Uterus (tissue), 4 donors: ENCODE measurements around the gene MATCAP1. TPM values are rescaled to one million over a fixed set of nuclear protein-coding genes. Genes with fewer than 3 reads are reported as not detected.

ENCODE experiments used
- DNase-seq, 2 donors: peaks; one replicate each; pipeline ENCODE4 v3.0.0-alpha.2; 2019 to 2020
- H3K27ac ChIP-seq, 2 donors: fragments of 200-600 bp; sonication (generic); 1 replicate in 1 of 2; 2 replicates in 1 of 2; pipeline ENCODE4 v1.5.1; 2016 to 2018
- H3K27me3 ChIP-seq, 2 donors: fragments of 200-600 bp; sonication (generic); one replicate each; pipeline ENCODE4 v1.5.1; 2018 to 2019; ENCODE audit warnings: control low read depth in 1 of 2
- H3K36me3 ChIP-seq, 2 donors: fragments of 200-600 bp; sonication (generic); one replicate each; pipeline ENCODE4 v1.5.1; 2019; ENCODE audit warnings: control low read depth in 1 of 2
- H3K4me1 ChIP-seq, 2 donors: fragments of 200-600 bp; sonication (generic); one replicate each; pipeline ENCODE4 v1.5.1; 2018 to 2019; ENCODE audit warnings: control low read depth in 1 of 2
- H3K4me3 ChIP-seq, 2 donors: fragments of 200-600 bp; sonication (generic); 1 replicate in 1 of 2; 2 replicates in 1 of 2; pipeline ENCODE4 v1.5.1; 2018 to 2019; ENCODE audit warnings: mild to moderate bottlenecking in 1 of 2
- H3K9me3 ChIP-seq, 2 donors: fragments of 200-600 bp; sonication (generic); one replicate each; pipeline ENCODE4 v1.5.1; 2019; ENCODE audit warnings: control low read depth in 1 of 2
- CTCF ChIP-seq, 4 experiments: fragments of 200-600 bp in 2 of 4; fragments of 450-650 bp in 2 of 4; sonication (generic) in 2 of 4; IDR thresholded peaks; one replicate each; pipeline ENCODE4 v1.5.1; 2016 to 2019; ENCODE audit warnings: antibody characterized with exemption in 4 of 4, mild to moderate bottlenecking in 2 of 4, moderate library complexity in 1 of 4
- POLR2A ChIP-seq, 2 donors: fragments of 450-650 bp; IDR thresholded peaks; one replicate each; pipeline ENCODE4 v1.6.1; 2016; ENCODE audit warnings: antibody characterized with exemption in 2 of 2, mild to moderate bottlenecking in 1 of 2, moderate library complexity in 1 of 2
- intact Hi-C: fragments of 100-400 bp; cut with DNase I; formaldehyde crosslinking; loops from one replicate; pipeline ENCODE4 v1.15.1; 2023; ENCODE audit warnings: low total_unique reads
- total RNA-seq, 4 donors: library from RNA; depleted of rRNA in 3 of 4; stranded (reverse); fragments of >200 nt in 3 of 4; gene quantifications; one replicate each; pipeline versions ENCODE4 v1.1.0 to v1.2.4, GENCODE V29; 2014 to 2023
- donor health status: DM: yes; HTN: yes; CAD: no.

The MATCAP1 gene
- total RNA-seq, 4 donors from 2014 or later, result 10.9 to 35.4 (median 20.5) TPM

- no peak overlapping the region for H3K4me3 ChIP-seq
- H3K27me3 ChIP-seq, result no peaks in the 10 kb centered on the region
- no peaks in the 10 kb centered on the region for H3K9me3 ChIP-seq
- H3K36me3 ChIP-seq, result no peaks in the 10 kb centered on the region
- DNase-seq, result no peak
- intact Hi-C loops, result no loop called here
- no peak overlapping the region for H3K27ac ChIP-seq
- H3K4me1 ChIP-seq, result no peaks in the 10 kb centered on the region
- TF ChIP-seq POLR2A (IDR thresholded peaks at IDR 0.05), result no peak
- no peak for TF ChIP-seq CTCF (IDR thresholded peaks at IDR 0.05)
Observed at GRCh38 chr16:67207249-67208091, 23.7 kb upstream of the MATCAP1 start.

- DNase-seq, result no peak
- H3K27ac ChIP-seq, result no peak overlapping the region
- intact Hi-C loops, result no loop called here
- H3K27me3 ChIP-seq, result no peaks in the 10 kb centered on the region
- TF ChIP-seq CTCF (IDR thresholded peaks at IDR 0.05), result no peak
- TF ChIP-seq POLR2A (IDR thresholded peaks at IDR 0.05), result no peak
- no peaks in the 10 kb centered on the region for H3K4me1 ChIP-seq
- no peaks in the 10 kb centered on the region for H3K36me3 ChIP-seq
- H3K9me3 ChIP-seq, result no peaks in the 10 kb centered on the region
- no peak overlapping the region for H3K4me3 ChIP-seq
Observed at GRCh38 chr16:67206838-67207248, 23.1 kb upstream of the MATCAP1 start.

GRCh38 chr16:67206129-67206837 is 22.5 kb upstream of the MATCAP1 start:
- H3K27me3 ChIP-seq, result no peaks in the 10 kb centered on the region
- no peaks in the 10 kb centered on the region for H3K4me1 ChIP-seq
- H3K36me3 ChIP-seq, result no peaks in the 10 kb centered on the region
- H3K27ac ChIP-seq, result no peak overlapping the region
- intact Hi-C loops, result no loop called here
- H3K9me3 ChIP-seq, result no peaks in the 10 kb centered on the region
- no peak for TF ChIP-seq CTCF (IDR thresholded peaks at IDR 0.05)
- no peak for TF ChIP-seq POLR2A (IDR thresholded peaks at IDR 0.05)
- no peak for DNase-seq
- H3K4me3 ChIP-seq, result no peak overlapping the region

- no peaks in the 10 kb centered on the region for H3K27me3 ChIP-seq
- TF ChIP-seq POLR2A (IDR thresholded peaks at IDR 0.05) (no peak), CTCF (IDR thresholded peaks at IDR 0.05) (no peak)
- no peaks in the 10 kb centered on the region for H3K9me3 ChIP-seq
- intact Hi-C loops, result no loop called here
- no peak overlapping the region for H3K27ac ChIP-seq
- H3K36me3 ChIP-seq, result no peaks in the 10 kb centered on the region
- no peaks in the 10 kb centered on the region for H3K4me1 ChIP-seq
- DNase-seq, result no peak
- H3K4me3 ChIP-seq, result no peak overlapping the region
Observed at GRCh38 chr16:67204076-67204475, 20.3 kb upstream of the MATCAP1 start.

- H3K36me3 ChIP-seq, result no peaks in the 10 kb centered on the region
Observed at GRCh38 chr16:67202956-67203493, 19.3 kb upstream of the MATCAP1 start.

More at GRCh38 chr16:67202956-67203493, 19.3 kb upstream of the MATCAP1 start:
- Histone ChIP-seq H3K4me1 (no peaks in the 10 kb centered on the region), H3K4me3 (no peak overlapping the region), H3K9me3 (no peaks in the 10 kb centered on the region), H3K27ac (no peak overlapping the region), H3K27me3 (no peaks in the 10 kb centered on the region)
- TF ChIP-seq POLR2A (IDR thresholded peaks at IDR 0.05), result no peak
- no peak for TF ChIP-seq CTCF (IDR thresholded peaks at IDR 0.05)
- no peak for DNase-seq
- intact Hi-C loops, result no loop called here
